Right atrium auricular region (tissue), 2 donors: ENCODE results near the gene SYT13. TPM values are rescaled to one million over a fixed set of nuclear protein-coding genes. Genes with fewer than 3 reads are reported as not detected.

Experiments used
- DNase-seq: peaks from one replicate; pipeline ENCODE4 v3.0.0-alpha.2; 2019; ENCODE audit warnings: low spot score
- H3K27ac ChIP-seq, 2 donors: fragments of 200-600 bp; sonication (generic); 1 replicate in 1 of 2; 2 replicates in 1 of 2; pipeline ENCODE4 v1.5.1; 2016 to 2019
- H3K27me3 ChIP-seq, 2 donors: fragments of 200-600 bp; sonication (generic); one replicate each; pipeline versions ENCODE4 v1.5.1 to v1.6.0; 2017 to 2019
- H3K36me3 ChIP-seq: fragments of 200-600 bp; sonication (generic); one replicate; pipeline ENCODE4 v1.5.1; 2016
- H3K4me1 ChIP-seq, 2 donors: fragments of 200-600 bp; sonication (generic); one replicate each; pipeline versions ENCODE4 v1.5.1 to v1.6.0; 2017 to 2019
- H3K4me3 ChIP-seq, 2 donors: fragments of 200-600 bp; sonication (generic); 1 replicate in 1 of 2; 2 replicates in 1 of 2; pipeline ENCODE4 v1.5.1; 2017 to 2019; ENCODE audit warnings: mild to moderate bottlenecking in 1 of 2, moderate library complexity in 1 of 2
- H3K9me3 ChIP-seq, 2 donors: fragments of 200-600 bp; sonication (generic); one replicate each; pipeline ENCODE4 v1.5.1; 2019
- CTCF ChIP-seq, 2 donors: fragments of 200-600 bp; sonication (generic); IDR thresholded peaks; one replicate each; pipeline ENCODE4 v1.5.1; 2019; ENCODE audit warnings: antibody characterized with exemption in 2 of 2
- total RNA-seq, 2 donors: library from RNA; depleted of rRNA; stranded (reverse); fragments of >200 nt; gene quantifications; one replicate each; pipeline ENCODE4 v1.1.0, GENCODE V29; 2016

The SYT13 gene
- total RNA-seq, 2 donors from 2014 or later, result 9.9 to 11.4 TPM

- H3K9me3 ChIP-seq, result no peaks in the 10 kb centered on the region
- no peak overlapping the region for H3K27ac ChIP-seq
- H3K27me3 ChIP-seq, result no peaks in the 10 kb centered on the region
- H3K36me3 ChIP-seq, result peaks cover 33% of the 10 kb centered on the region
- H3K4me1 ChIP-seq, result no peaks in the 10 kb centered on the region
- DNase-seq, result no peak
- H3K4me3 ChIP-seq, result no peak overlapping the region
- no peak for TF ChIP-seq CTCF (IDR thresholded peaks at IDR 0.05)
These were observed 58.3 kb downstream of the SYT13 start for GRCh38 chr11:45227836-45228235.

DNA sequence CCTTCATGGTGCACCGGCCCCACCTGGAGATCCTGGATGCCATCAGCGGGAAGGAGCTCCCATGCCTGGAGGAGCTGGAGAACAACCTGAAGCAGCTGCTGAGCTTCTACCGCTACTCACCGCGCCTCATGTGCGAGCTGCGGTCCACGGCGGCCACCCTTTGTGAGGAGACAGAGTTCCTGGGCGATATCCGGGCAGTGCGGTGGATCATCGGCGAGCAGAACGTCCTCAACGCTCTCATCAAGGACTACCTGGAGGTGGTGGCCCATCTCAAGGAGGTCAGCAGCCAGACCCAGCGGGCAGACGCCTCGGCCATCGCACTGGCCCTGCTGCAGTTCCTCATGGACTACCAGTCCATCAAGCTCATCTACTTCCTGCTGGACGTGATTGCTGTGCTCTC, 59.2 kb downstream of the SYT13 start:
- peaks cover 33% of the 10 kb centered on the region for H3K36me3 ChIP-seq
- TF ChIP-seq CTCF (IDR thresholded peaks at IDR 0.05), result no peak

GRCh38 chr11:45225961-45226871, 59.9 kb downstream of the SYT13 start:
- no peaks in the 10 kb centered on the region for H3K9me3 ChIP-seq
- no peaks in the 10 kb centered on the region for H3K27me3 ChIP-seq
- DNase-seq, result no peak
- H3K27ac ChIP-seq, result no peak overlapping the region
- peaks cover 40% of the 10 kb centered on the region for H3K36me3 ChIP-seq
- H3K4me3 ChIP-seq, result no peak overlapping the region
- H3K4me1 ChIP-seq, result no peaks in the 10 kb centered on the region
- TF ChIP-seq CTCF (IDR thresholded peaks at IDR 0.05), result no peak

More for the DNA sequence above, 59.2 kb downstream of the SYT13 start:
- Histone ChIP-seq H3K9me3 (no peaks in the 10 kb centered on the region), H3K4me1 (no peaks in the 10 kb centered on the region), H3K27ac (no peak overlapping the region), H3K4me3 (no peak overlapping the region), H3K27me3 (no peaks in the 10 kb centered on the region)
- DNase-seq, result no peak

DNA sequence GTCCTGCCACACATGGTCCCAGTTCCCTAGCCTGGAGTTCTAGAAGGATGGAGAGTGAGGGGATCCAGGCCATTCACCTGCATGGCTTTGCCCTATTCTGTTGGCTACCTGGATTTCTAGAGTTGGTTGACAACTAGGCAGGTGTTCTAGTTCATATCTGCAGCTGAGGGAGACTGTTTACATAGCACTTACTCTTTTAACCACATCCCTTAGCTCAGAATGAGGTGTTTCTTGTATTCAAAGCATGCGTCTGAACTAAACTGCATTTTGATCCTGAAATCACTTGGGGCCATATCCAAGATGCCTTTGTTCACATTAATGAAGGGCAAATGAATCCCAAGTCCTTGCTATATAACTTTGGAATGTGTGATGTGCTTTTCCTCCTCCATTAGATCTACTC, 60.9 kb downstream of the SYT13 start:
- H3K27ac ChIP-seq, result no peak overlapping the region
- H3K36me3 ChIP-seq, result peaks cover 44% of the 10 kb centered on the region
- no peak for TF ChIP-seq CTCF (IDR thresholded peaks at IDR 0.05)
- no peak for DNase-seq
- no peaks in the 10 kb centered on the region for H3K4me1 ChIP-seq
- H3K27me3 ChIP-seq, result no peaks in the 10 kb centered on the region
- H3K9me3 ChIP-seq, result no peaks in the 10 kb centered on the region
- H3K4me3 ChIP-seq, result no peak overlapping the region

GRCh38 chr11:45224766-45225165, 61.4 kb downstream of the SYT13 start:
- Histone ChIP-seq H3K36me3 (peaks cover 49% of the 10 kb centered on the region), H3K27ac (no peak overlapping the region), H3K4me3 (no peak overlapping the region), H3K4me1 (no peaks in the 10 kb centered on the region), H3K9me3 (no peaks in the 10 kb centered on the region), H3K27me3 (no peaks in the 10 kb centered on the region)
- no peak for DNase-seq
- no peak for TF ChIP-seq CTCF (IDR thresholded peaks at IDR 0.05)
